ENCODE measurements around the gene PTPRK.

PTPRK gene

GRCh38 chr6:128319946-128320345 is 200.5 kb downstream of the PTPRK start:
- Histone ChIP-seq H3K27ac (no peak overlapping the region), H3K27me3 (no peaks in the 10 kb centered on the region), H3K4me1 (ENCODE audit: control insufficient read depth in 1 of 2, insufficient read depth in 1 of 2, low read depth in 1 of 2, low read length in 1 of 2) (no peaks in the 10 kb centered on the region), H3K4me3 (ENCODE audit: low read depth in 1 of 2, low read length in 1 of 2) (no peak overlapping the region), H3K9me3 (no peaks in the 10 kb centered on the region), H3K36me3 (no peaks in the 10 kb centered on the region)
- no peak for TF ChIP-seq CTCF (IDR thresholded peaks at IDR 0.05)

- no peak overlapping the region for H3K27ac ChIP-seq
- H3K4me3 ChIP-seq (ENCODE audit: low read depth in 1 of 2, low read length in 1 of 2): no peak overlapping the region
- H3K36me3 ChIP-seq: no peaks in the 10 kb centered on the region
- H3K9me3 ChIP-seq: no peaks in the 10 kb centered on the region
- H3K4me1 ChIP-seq (ENCODE audit: control insufficient read depth in 1 of 2, insufficient read depth in 1 of 2, low read depth in 1 of 2, low read length in 1 of 2): no peaks in the 10 kb centered on the region
- no peaks in the 10 kb centered on the region for H3K27me3 ChIP-seq
- TF ChIP-seq CTCF (IDR thresholded peaks at IDR 0.05): no peak
Observed at GRCh38 chr6:128319157-128319556, 201.2 kb downstream of the PTPRK start.

GRCh38 chr6:128316258-128316929 is 204.0 kb downstream of the PTPRK start:
- no peaks in the 10 kb centered on the region for H3K4me1 ChIP-seq (ENCODE audit: control insufficient read depth in 1 of 2, insufficient read depth in 1 of 2, low read depth in 1 of 2, low read length in 1 of 2)
- TF ChIP-seq CTCF (IDR thresholded peaks at IDR 0.05): no peak
- no peaks in the 10 kb centered on the region for H3K27me3 ChIP-seq
- H3K36me3 ChIP-seq: no peaks in the 10 kb centered on the region
- H3K27ac ChIP-seq: no peak overlapping the region
- H3K4me3 ChIP-seq (ENCODE audit: low read depth in 1 of 2, low read length in 1 of 2): no peak overlapping the region
- no peaks in the 10 kb centered on the region for H3K9me3 ChIP-seq

- TF ChIP-seq CTCF (IDR thresholded peaks at IDR 0.05): no peak
- Histone ChIP-seq H3K4me3 (ENCODE audit: low read depth in 1 of 2, low read length in 1 of 2) (no peak overlapping the region), H3K4me1 (ENCODE audit: control insufficient read depth in 1 of 2, insufficient read depth in 1 of 2, low read depth in 1 of 2, low read length in 1 of 2) (no peaks in the 10 kb centered on the region), H3K27ac (no peak overlapping the region), H3K27me3 (no peaks in the 10 kb centered on the region), H3K9me3 (no peaks in the 10 kb centered on the region), H3K36me3 (no peaks in the 10 kb centered on the region)
Observed at GRCh38 chr6:128314190-128314589, 206.2 kb downstream of the PTPRK start.

GRCh38 chr6:128311944-128312570 is 208.3 kb downstream of the PTPRK start:
- no peaks in the 10 kb centered on the region for H3K36me3 ChIP-seq
- no peaks in the 10 kb centered on the region for H3K27me3 ChIP-seq
- no peak for TF ChIP-seq CTCF (IDR thresholded peaks at IDR 0.05)
- no peak overlapping the region for H3K4me3 ChIP-seq (ENCODE audit: low read depth in 1 of 2, low read length in 1 of 2)
- no peak overlapping the region for H3K27ac ChIP-seq
- no peaks in the 10 kb centered on the region for H3K4me1 ChIP-seq (ENCODE audit: control insufficient read depth in 1 of 2, insufficient read depth in 1 of 2, low read depth in 1 of 2, low read length in 1 of 2)
- no peaks in the 10 kb centered on the region for H3K9me3 ChIP-seq

All from neutrophil (primary cell).